Breast epithelium (tissue), 4 donors: ENCODE data around the gene KRT6C. TPM values are rescaled to one million over a fixed set of nuclear protein-coding genes. Genes with fewer than 3 reads are reported as not detected.

Experiments
- DNase-seq, 2 donors: peaks; one replicate each; pipeline ENCODE4 v3.0.0-alpha.2; 2019; ENCODE audit warnings: low spot score in 2 of 2
- H3K27ac ChIP-seq, 2 donors: fragments of 200-600 bp; sonication (generic) in 1 of 2; one replicate each; pipeline ENCODE4 v1.5.1; 2016 to 2019; ENCODE audit warnings: mild to moderate bottlenecking in 1 of 2
- H3K27me3 ChIP-seq, 2 donors: fragments of 200-600 bp; sonication (generic) in 1 of 2; one replicate each; pipeline versions ENCODE4 v1.5.1 to v1.6.0; 2017 to 2019; ENCODE audit warnings: control low read depth in 1 of 2, mild to moderate bottlenecking in 1 of 2
- H3K36me3 ChIP-seq: fragments of 200-600 bp; one replicate; pipeline ENCODE4 v1.5.1; 2019
- H3K4me1 ChIP-seq, 2 donors: fragments of 200-600 bp; sonication (generic); one replicate each; pipeline ENCODE4 v1.5.1; 2016 to 2019; ENCODE audit warnings: control low read depth in 1 of 2
- H3K4me3 ChIP-seq, 3 donors: fragments of 200-600 bp; sonication (generic); 1 replicate in 2 of 3; 2 replicates in 1 of 3; pipeline ENCODE4 v1.5.1; 2016 to 2019; ENCODE audit warnings: mild to moderate bottlenecking in 3 of 3, moderate library complexity in 2 of 3
- H3K9me3 ChIP-seq, 2 donors: fragments of 200-600 bp; sonication (generic) in 1 of 2; one replicate each; pipeline ENCODE4 v1.5.1; 2016 to 2019; ENCODE audit warnings: control low read depth in 1 of 2
- CTCF ChIP-seq, 3 donors: fragments of 450-650 bp; IDR thresholded peaks; one replicate each; pipeline ENCODE4 v1.5.1; 2016 to 2017; ENCODE audit warnings: antibody characterized with exemption in 3 of 3, mild to moderate bottlenecking in 3 of 3, moderate library complexity in 3 of 3
- POLR2A ChIP-seq: fragments of 450-650 bp; IDR thresholded peaks from one replicate; pipeline ENCODE4 v1.6.1; 2016; ENCODE audit warnings: antibody characterized with exemption, mild to moderate bottlenecking, moderate library complexity
- POLR2AphosphoS5 ChIP-seq, 3 donors: sonication (generic); formaldehyde crosslinking; IDR thresholded peaks; one replicate each; pipeline ENCODE4 v1.6.1; 2017; ENCODE audit warnings: antibody characterized with exemption in 3 of 3
- intact Hi-C: fragments of 100-400 bp; cut with DNase I; formaldehyde crosslinking; loops from one replicate; pipeline ENCODE4 v1.15.1; 2023; ENCODE audit warnings: low total_unique reads
- total RNA-seq, 3 donors: library from RNA; depleted of rRNA; stranded (reverse); fragments of >200 nt; gene quantifications; one replicate each; pipeline ENCODE4 v1.1.0, GENCODE V29; 2016

Gene KRT6C
- total RNA-seq, 3 donors from 2014 or later: not detected

DNA sequence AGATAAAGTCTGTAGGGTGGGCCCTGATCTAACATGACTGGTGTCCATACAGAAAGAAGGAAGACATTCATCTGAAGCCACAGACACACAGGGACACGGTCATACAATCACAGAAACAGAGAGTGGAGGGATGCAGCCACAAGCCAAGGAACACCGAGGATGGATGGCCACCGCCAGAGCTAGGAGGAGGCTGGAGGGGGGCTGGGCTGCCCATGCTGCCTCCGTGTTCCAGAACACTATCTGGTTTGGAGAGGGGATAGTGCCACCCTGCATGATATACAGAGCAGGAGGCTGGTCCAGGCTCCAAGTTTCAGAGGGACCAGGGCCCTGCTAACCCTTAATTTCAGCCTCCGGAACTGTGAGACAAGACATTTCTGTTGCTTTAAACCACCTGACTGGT lies 48.1 kb downstream of the KRT6C start:
- Histone ChIP-seq H3K4me3 (no peak overlapping the region), H3K9me3 (no peaks in the 10 kb centered on the region), H3K27me3 (peaks cover 0 to 3% of the 10 kb centered on the region in 2 donors), H3K4me1 (no peaks in the 10 kb centered on the region), H3K36me3 (no peaks in the 10 kb centered on the region), H3K27ac (no peak overlapping the region)
- no peak for DNase-seq
- no peak for TF ChIP-seq POLR2A
- TF ChIP-seq CTCF (IDR thresholded peaks at IDR 0.05): no peak
- no peak for TF ChIP-seq POLR2AphosphoS5 (IDR thresholded peaks at IDR 0.05)
- intact Hi-C loops: no loop called here

DNA sequence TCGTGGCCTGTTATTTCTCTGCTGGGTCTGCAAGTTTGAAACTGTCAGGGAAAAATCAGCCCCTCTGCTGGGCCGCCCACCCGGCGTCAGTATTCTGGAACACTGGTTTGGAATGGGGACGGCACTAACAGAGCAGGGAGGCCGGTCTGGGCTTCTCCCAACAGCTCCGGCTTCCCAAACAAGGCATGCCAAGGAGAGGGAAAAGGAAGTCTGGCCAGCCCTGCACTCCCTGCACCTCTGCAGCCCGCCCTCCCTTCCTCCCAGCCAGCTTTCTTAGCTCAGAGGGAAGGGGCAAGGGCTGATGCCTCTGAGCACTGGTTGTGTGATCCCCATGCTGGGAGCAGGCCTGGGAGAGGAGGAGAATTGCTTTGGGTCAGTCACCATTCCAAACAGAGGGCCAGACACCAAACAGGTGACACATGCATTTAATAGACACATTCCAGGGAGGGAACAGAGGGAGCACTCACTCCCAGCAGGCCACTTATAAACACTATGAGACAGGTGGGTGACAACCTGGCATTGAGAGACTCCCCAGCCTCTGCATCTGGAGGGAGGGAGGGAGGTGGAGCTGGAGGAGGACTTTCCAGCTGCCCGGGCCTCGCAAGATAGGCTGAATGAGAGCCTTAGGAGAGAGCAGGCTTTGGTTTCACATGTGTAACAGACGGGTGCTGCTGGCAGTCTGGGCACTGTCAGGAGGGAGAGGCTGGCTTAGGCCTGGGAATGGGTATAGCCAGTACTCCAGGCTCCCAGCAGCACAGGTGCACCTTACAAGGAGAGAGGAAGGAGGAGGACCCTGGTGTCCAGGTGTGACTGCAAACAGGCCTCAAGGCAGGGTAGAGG lies 49.7 kb downstream of the KRT6C start:
- TF ChIP-seq POLR2AphosphoS5 (IDR thresholded peaks at IDR 0.05) (no peak), POLR2A (no peak), CTCF (IDR thresholded peaks at IDR 0.05) (no peak)
- no peak overlapping the region for H3K4me3 ChIP-seq
- no peaks in the 10 kb centered on the region for H3K4me1 ChIP-seq
- intact Hi-C loops: no loop called here
- no peaks in the 10 kb centered on the region for H3K36me3 ChIP-seq
- no peak for DNase-seq
- H3K9me3 ChIP-seq: no peaks in the 10 kb centered on the region
- H3K27me3 ChIP-seq: peaks cover 0 to 3% of the 10 kb centered on the region in 2 donors
- H3K27ac ChIP-seq: peak overlapping the region; percentile 75 to 78

- peak overlapping the region; percentile 75 to 78 for H3K27ac ChIP-seq
- H3K9me3 ChIP-seq: no peaks in the 10 kb centered on the region
- peaks cover 0 to 3% of the 10 kb centered on the region in 2 donors for H3K27me3 ChIP-seq
- intact Hi-C loops: no loop called here
- H3K36me3 ChIP-seq: no peaks in the 10 kb centered on the region
- no peak overlapping the region for H3K4me3 ChIP-seq
- no peak for TF ChIP-seq POLR2AphosphoS5 (IDR thresholded peaks at IDR 0.05)
- no peak for TF ChIP-seq POLR2A
- TF ChIP-seq CTCF (IDR thresholded peaks at IDR 0.05): no peak
- DNase-seq: peak in 1 of 2 donors; percentile 62
- H3K4me1 ChIP-seq: no peaks in the 10 kb centered on the region
Observed at GRCh38 chr12:52423035-52423434, 50.6 kb downstream of the KRT6C start.

DNA sequence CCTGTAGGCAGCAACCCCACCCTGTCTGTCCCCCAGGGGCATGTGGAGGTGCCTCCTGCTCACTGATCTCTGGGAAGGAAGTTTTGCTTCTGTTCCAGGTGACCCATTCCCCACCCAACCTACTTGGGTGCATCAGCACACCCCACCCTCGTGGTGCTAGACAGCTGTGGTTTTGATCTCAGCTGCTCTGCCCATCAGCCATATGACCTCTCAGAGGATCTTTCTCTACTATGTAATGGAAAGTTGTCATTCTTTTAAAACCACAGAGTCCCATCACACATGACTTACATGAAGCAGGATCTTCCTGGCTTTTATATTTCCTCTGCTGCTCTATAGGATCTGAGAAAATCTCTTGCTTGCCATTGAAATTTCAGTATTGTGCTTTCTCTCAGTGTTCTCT lies 53.9 kb downstream of the KRT6C start:
- H3K4me3 ChIP-seq: no peak overlapping the region
- peaks cover 0 to 3% of the 10 kb centered on the region in 2 donors for H3K27me3 ChIP-seq
- DNase-seq: no peak
- TF ChIP-seq CTCF (IDR thresholded peaks at IDR 0.05) (no peak), POLR2AphosphoS5 (IDR thresholded peaks at IDR 0.05) (no peak), POLR2A (no peak)
- H3K27ac ChIP-seq: no peak overlapping the region
- H3K9me3 ChIP-seq: no peaks in the 10 kb centered on the region
- intact Hi-C loops: no loop called here
- H3K36me3 ChIP-seq: no peaks in the 10 kb centered on the region
- H3K4me1 ChIP-seq: no peaks in the 10 kb centered on the region

DNA sequence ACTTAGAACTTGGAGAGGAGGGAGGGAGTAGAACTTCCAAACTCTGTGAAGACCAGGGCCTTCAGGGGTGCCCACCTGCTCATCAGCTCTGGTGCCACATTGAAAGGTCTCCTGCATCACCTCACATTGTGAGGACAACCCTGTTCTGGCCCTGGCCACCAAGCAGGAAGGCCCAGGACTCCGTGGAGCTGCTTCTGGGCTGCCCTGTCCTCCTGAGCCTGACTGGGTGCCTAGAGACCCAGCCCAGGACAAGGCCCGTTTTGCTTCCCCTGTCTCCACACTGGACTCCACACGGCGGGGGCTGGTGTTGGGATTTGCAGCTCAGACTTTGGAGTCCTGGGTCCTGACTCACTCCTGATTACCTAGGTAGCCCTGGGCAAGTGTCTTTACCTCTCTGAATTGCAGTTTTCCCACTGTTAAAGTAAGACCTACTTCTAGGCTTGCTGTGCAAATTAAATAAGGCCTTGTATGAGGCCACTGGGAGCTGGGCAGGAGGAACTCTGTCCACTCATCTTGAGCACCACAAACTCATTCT lies 55.0 kb downstream of the KRT6C start:
- no peak overlapping the region for H3K27ac ChIP-seq
- intact Hi-C loops: no loop called here
- no peak for DNase-seq
- no peak for TF ChIP-seq CTCF (IDR thresholded peaks at IDR 0.05)
- TF ChIP-seq POLR2AphosphoS5 (IDR thresholded peaks at IDR 0.05): no peak
- TF ChIP-seq POLR2A: no peak
- no peak overlapping the region for H3K4me3 ChIP-seq
- peaks cover 0 to 3% of the 10 kb centered on the region in 2 donors for H3K27me3 ChIP-seq
- H3K36me3 ChIP-seq: no peaks in the 10 kb centered on the region
- no peaks in the 10 kb centered on the region for H3K4me1 ChIP-seq
- H3K9me3 ChIP-seq: no peaks in the 10 kb centered on the region
